HepG2 (cell line): Measurements from ENCODE around the gene RNF10. TPM values are rescaled to one million over a fixed set of nuclear protein-coding genes. Genes with fewer than 3 reads are reported as not detected.

Experiments used
- ATAC-seq: fragments of 200-7000 bp; cut with Tn5 transposase; 3 replicates; pipeline ENCODE4 v1.9.1; 2020; ENCODE audit warnings: mild to moderate bottlenecking, moderate library complexity
- BruUV-seq: library from RNA; stranded (reverse); fragments of 400-500 nt; replicated peaks from 2 replicates; lab custom pipeline; 2021; lab: Mats Ljungman, UMichigan
- CTCF ChIA-PET: fragments of 300-600 bp; formaldehyde crosslinking; extraction: SDS; loops from one replicate; lab custom pipeline; 2021; ENCODE audit warnings: low total read pairs, inconsistent platforms, low intra/inter-chr PET ratio; lab: Yijun Ruan, JAX
- POLR2A ChIA-PET: fragments of 350-600 bp; sonication (Branson Sonifier 250); formaldehyde crosslinking; loops from one replicate; lab custom pipeline; 2020; ENCODE audit warnings: antibody characterized with exemption, inconsistent platforms; lab: Yijun Ruan, JAX
- DNase-seq: peaks from one replicate; pipeline ENCODE4 v3.0.0-alpha.2; 2015; ENCODE audit warnings: low spot score
- FAIRE-seq: peaks from 3 replicates; lab custom pipeline; 2011; peaks lifted over from hg19 to GRCh38; lab: Jason Lieb, UNC
- H2AFZ ChIP-seq: one replicate; pipeline ENCODE4 v1.6.1; 2011; ENCODE audit warnings: low read length, inconsistent platforms
- H3K27ac ChIP-seq: fragments of 300-600 bp; 3 replicates; pipeline ENCODE4 v1.8.0; 2011; ENCODE audit warnings: mixed run types, mild to moderate bottlenecking, mixed read lengths, low read length, inconsistent platforms; ENCODE audit not compliant: insufficient read depth; ENCODE audit errors: extremely low read length
- H3K27me3 ChIP-seq, 2 experiments: fragments of 200-600 bp in 1 of 2; 2 replicates in 1 of 2; 3 replicates in 1 of 2; pipeline versions ENCODE4 v1.6.0 to v1.8.0; 2011; ENCODE audit warnings: low read length in 2 of 2, mild to moderate bottlenecking in 2 of 2, moderate library complexity in 2 of 2, inconsistent platforms in 1 of 2; ENCODE audit not compliant: insufficient read depth in 2 of 2, control insufficient read depth in 1 of 2
- H3K36me3 ChIP-seq, 2 experiments: fragments of 200-600 bp in 1 of 2; replicated peaks in 1 of 2; 2 replicates in 1 of 2; 3 replicates in 1 of 2; pipeline versions ENCODE4 v1.5.1 to v1.8.0; 2011; ENCODE audit warnings: low read length in 2 of 2, inconsistent platforms in 1 of 2; ENCODE audit not compliant: insufficient read depth in 2 of 2, control insufficient read depth in 1 of 2
- H3K4me1 ChIP-seq: 2 replicates; pipeline ENCODE4 v1.5.1; 2012; ENCODE audit warnings: low read length, inconsistent platforms; ENCODE audit not compliant: insufficient read depth
- H3K4me2 ChIP-seq: 2 replicates; pipeline ENCODE4 v1.6.0; 2011; ENCODE audit warnings: low read depth, low read length, inconsistent platforms
- H3K4me3 ChIP-seq, 3 experiments: fragments of 200-600 bp in 1 of 3; sonication (generic), shearing (Covaris generic) in 1 of 3; replicated peaks in 1 of 3; 2 replicates each; pipeline ENCODE4 v1.5.1; 2011 to 2016; ENCODE audit warnings: low read length in 3 of 3, inconsistent platforms in 2 of 3, low read depth in 2 of 3, mild to moderate bottlenecking in 2 of 3, control low read depth in 1 of 3, mixed read lengths in 1 of 3; ENCODE audit not compliant: insufficient read depth in 1 of 3
- H3K79me2 ChIP-seq: one replicate; pipeline ENCODE4 v1.6.1; 2011; ENCODE audit warnings: low read length, inconsistent platforms; ENCODE audit not compliant: insufficient read depth
- H3K9ac ChIP-seq: 2 replicates; pipeline ENCODE4 v1.6.0; 2011; ENCODE audit warnings: mild to moderate bottlenecking, low read depth, low read length, inconsistent platforms; ENCODE audit not compliant: insufficient read depth
- H3K9me3 ChIP-seq: 2 replicates; pipeline ENCODE4 v1.5.1; 2012; ENCODE audit warnings: mild to moderate bottlenecking, low read length
- H4K20me1 ChIP-seq: 2 replicates; pipeline ENCODE4 v1.6.0; 2011; ENCODE audit warnings: inconsistent platforms, mild to moderate bottlenecking, low read length, moderate library complexity; ENCODE audit not compliant: insufficient read depth
- MED13 ChIP-seq: sonication (generic); formaldehyde crosslinking; IDR thresholded peaks from 2 replicates; pipeline ENCODE4 v1.5.0; 2020; ENCODE audit warnings: missing genetic modification reagents
- NR3C1 ChIP-seq: sonication (generic); formaldehyde crosslinking; IDR thresholded peaks from 2 replicates; pipeline ENCODE4 v1.4.0; 2020; ENCODE audit warnings: missing genetic modification reagents
- RAD21 ChIP-seq: fragments of 450-650 bp; formaldehyde crosslinking; IDR thresholded peaks from 2 replicates; pipeline ENCODE4 v1.5.0; 2020; ENCODE audit warnings: mild to moderate bottlenecking
- SOX5 ChIP-seq: IDR thresholded peaks from 2 replicates; pipeline ENCODE4 v1.6.1; 2016; ENCODE audit warnings: borderline replicate concordance
- ZBTB40 ChIP-seq, 2 experiments: fragments of 450-650 bp in 1 of 2; sonication (generic) in 1 of 2; formaldehyde crosslinking in 1 of 2; IDR thresholded peaks; 2 replicates each; pipeline versions ENCODE4 v1.6.1 to v1.8.0; 2016 to 2022; ENCODE audit warnings: antibody characterized with exemption in 1 of 2, mild to moderate bottlenecking in 1 of 2, missing genetic modification reagents in 1 of 2
- ZNF30 ChIP-seq: sonication (generic); formaldehyde crosslinking; IDR thresholded peaks from 2 replicates; pipeline ENCODE4 v1.5.0; 2020; ENCODE audit warnings: mild to moderate bottlenecking, missing genetic modification reagents
- ZNF580 ChIP-seq: IDR thresholded peaks from 2 replicates; pipeline ENCODE4 v1.6.1; 2016; ENCODE audit warnings: low read depth, borderline replicate concordance
- WGBS: methylation state at CpG from one replicate; pipeline ENCODE4 v1.1.6; 2017; ENCODE audit warnings: low lambda C conversion rate; 5-methylcytosine and 5-hydroxymethylcytosine counted together
- in situ Hi-C: cut with HindIII; loops from 2 replicates; pipeline ENCODE4 v1.10.0; 2017; ENCODE audit warnings: low pct_unique_long_range_greater_than_20kb; ENCODE audit not compliant: extremely low pct_ligation_motif_present
- intact Hi-C: fragments of 100-400 bp; cut with micrococcal nuclease; formaldehyde crosslinking; loops from one replicate; pipeline ENCODE4 v1.10.0; 2022; ENCODE audit not compliant: unreplicated experiment
- polyA plus RNA-seq, 8 experiments: library from polyadenylated mRNA; depleted of rRNA in 3 of 8; stranded (reverse) in 7 of 8; unstranded in 1 of 8; fragments of >200 nt; fragmentation: Illumina TruSeq in 4 of 8; extraction: Trizol in 4 of 8; gene quantifications; 2 replicates each; pipeline versions ENCODE4 v1.2.1 to v1.2.3, GENCODE V29; 2011 to 2016; ENCODE audit warnings: low read depth in 4 of 8, missing spikeins in 1 of 8, mixed read lengths in 1 of 8; ENCODE audit not compliant: insufficient read depth in 1 of 8
- total RNA-seq, 5 experiments: library from RNA; depleted of rRNA; stranded (reverse); fragments of >200 nt; fragmentation: Illumina TruSeq; extraction: Trizol; gene quantifications; 2 replicates each; pipeline ENCODE4 v1.2.3, GENCODE V29; 2016; ENCODE audit warnings: low read depth in 1 of 5

The RNF10 gene
- total and polyA plus RNA-seq, 2 of the 13 experiments (the other 11 are each of a cell fraction or from before 2014, with no cell fraction given), result 62.5 to 88.0 TPM

- H4K20me1 ChIP-seq, result no peaks in the 10 kb centered on the region
- BruUV-seq, result no TSS peak
- intact Hi-C loops, result no loop called here
- H3K36me3 ChIP-seq, result peaks cover 0 to 2% of the 10 kb centered on the region in 2 experiments; a peak in 1 of 5 replicates
- ChIA-PET CTCF (no interaction called here), POLR2A (no interaction called here)
- DNase-seq (no peak), ATAC-seq (no peak), FAIRE-seq (no peak)
- TF ChIP-seq SOX5 (CRISPR knock-in tag) (no peak), ZBTB40 (IDR thresholded peaks at IDR 0.05) (no peak), ZBTB40 (CRISPR knock-in tag; IDR thresholded peaks at IDR 0.05) (no peak), NR3C1 (CRISPR knock-in tag) (no peak), ZNF30 (CRISPR knock-in tag) (no peak), RAD21 (CRISPR knock-in tag) (no peak), MED13 (CRISPR knock-in tag) (no peak), ZNF580 (no peak)
- no peaks in the 10 kb centered on the region for H3K79me2 ChIP-seq
- 79% methylated on average over 5 of the region's 5 CpGs for WGBS
- no peak overlapping the region for H3K4me2 ChIP-seq
- H2AFZ ChIP-seq, result no peak overlapping the region
- in situ Hi-C loops, result no loop called here
- no peaks in the 10 kb centered on the region for H3K27me3 ChIP-seq
- no peak overlapping the region for H3K4me3 ChIP-seq
- H3K9me3 ChIP-seq, result no peaks in the 10 kb centered on the region
- no peaks in the 10 kb centered on the region for H3K4me1 ChIP-seq
- H3K27ac ChIP-seq, result no peak overlapping the region
- H3K9ac ChIP-seq, result no peak overlapping the region
These were observed 46.0 kb upstream of the RNF10 start for GRCh38 chr12:120488057-120488640.
